ENCODE measurements around the gene RPS2.

Gene RPS2

GRCh38 chr16:1976951-1977874, 12.6 kb upstream of the RPS2 start:
- no peak for TF ChIP-seq CTCF (IDR thresholded peaks at IDR 0.05; ENCODE audit: low read depth, low read length)
- no peak overlapping the region for H3K27ac ChIP-seq
- DNase-seq, result no peak

GRCh38 chr16:1976216-1976520, 11.5 kb upstream of the RPS2 start:
- H3K36me3 ChIP-seq, result peaks cover 61% of the 10 kb centered on the region
- no peaks in the 10 kb centered on the region for H3K9me3 ChIP-seq (ENCODE audit: severe bottlenecking)
- no peak overlapping the region for H3K4me3 ChIP-seq (ENCODE audit: low read depth, low read length)
- DNase-seq, result no peak
- TF ChIP-seq CTCF (IDR thresholded peaks at IDR 0.05; ENCODE audit: low read depth, low read length), result no peak
- H3K27ac ChIP-seq, result no peak overlapping the region
- no peaks in the 10 kb centered on the region for H3K27me3 ChIP-seq (ENCODE audit: insufficient read depth, low read depth, severe bottlenecking)

More at GRCh38 chr16:1976951-1977874, 12.6 kb upstream of the RPS2 start:
- Histone ChIP-seq H3K27me3 (ENCODE audit: insufficient read depth, low read depth, severe bottlenecking) (no peaks in the 10 kb centered on the region), H3K36me3 (peaks cover 58% of the 10 kb centered on the region), H3K4me3 (ENCODE audit: low read depth, low read length) (no peak overlapping the region), H3K9me3 (ENCODE audit: severe bottlenecking) (no peaks in the 10 kb centered on the region)

GRCh38 chr16:1975432-1976215, 11.0 kb upstream of the RPS2 start:
- H3K9me3 ChIP-seq (ENCODE audit: severe bottlenecking), result no peaks in the 10 kb centered on the region
- TF ChIP-seq CTCF (IDR thresholded peaks at IDR 0.05; ENCODE audit: low read depth, low read length), result no peak
- H3K4me3 ChIP-seq (ENCODE audit: low read depth, low read length), result no peak overlapping the region
- no peak for DNase-seq
- no peaks in the 10 kb centered on the region for H3K27me3 ChIP-seq (ENCODE audit: insufficient read depth, low read depth, severe bottlenecking)
- no peak overlapping the region for H3K27ac ChIP-seq
- H3K36me3 ChIP-seq, result peaks cover 61% of the 10 kb centered on the region

GRCh38 chr16:1974157-1975070, 9.8 kb upstream of the RPS2 start:
- Histone ChIP-seq H3K4me3 (ENCODE audit: low read depth, low read length) (no peak overlapping the region), H3K36me3 (peaks cover 54% of the 10 kb centered on the region), H3K27me3 (ENCODE audit: insufficient read depth, low read depth, severe bottlenecking) (no peaks in the 10 kb centered on the region), H3K27ac (no peak overlapping the region), H3K9me3 (ENCODE audit: severe bottlenecking) (no peaks in the 10 kb centered on the region)
- DNase-seq, result no peak
- TF ChIP-seq CTCF (IDR thresholded peaks at IDR 0.05; ENCODE audit: low read depth, low read length), result no peak

GRCh38 chr16:1973461-1974156, 9.0 kb upstream of the RPS2 start:
- TF ChIP-seq CTCF (IDR thresholded peaks at IDR 0.05; ENCODE audit: low read depth, low read length), result no peak
- no peak for DNase-seq
- Histone ChIP-seq H3K9me3 (ENCODE audit: severe bottlenecking) (no peaks in the 10 kb centered on the region), H3K27ac (no peak overlapping the region), H3K36me3 (peaks cover 47% of the 10 kb centered on the region), H3K4me3 (ENCODE audit: low read depth, low read length) (no peak overlapping the region), H3K27me3 (ENCODE audit: insufficient read depth, low read depth, severe bottlenecking) (no peaks in the 10 kb centered on the region)

All from WERI-Rb-1 (cell line).